Stimulated activated CD4-positive, alpha-beta T cell treated with anti-CD3 and anti-CD28 coated beads, Interleukin-4, amount 100 ng/mL, for 48 hours (primary cell): ENCODE measurements around the gene DNAL4.
A peak's percentile ranks its signal among the peaks of the same experiment; 100 is the strongest.

Experiments
- DNase-seq, 2 donors: peaks; one replicate each; pipeline ENCODE4 v3.0.0-alpha.2; 2020; ENCODE audit warnings: low read depth in 2 of 2

DNAL4 gene

GRCh38 chr22:38786631-38787030 is 7.3 kb downstream of the DNAL4 start:
- no peak for DNase-seq

- DNase-seq = no peak
Measured at GRCh38 chr22:38784856-38785255, 9.1 kb downstream of the DNAL4 start.

- no peak for DNase-seq
Measured at GRCh38 chr22:38784035-38784434, 9.9 kb downstream of the DNAL4 start.

- no peak for DNase-seq
Measured at GRCh38 chr22:38783095-38783615, 10.8 kb downstream of the DNAL4 start.

GRCh38 chr22:38782402-38783094 is 11.4 kb downstream of the DNAL4 start:
- DNase-seq = no peak

- DNase-seq = no peak
Measured at GRCh38 chr22:38781033-38781432, 12.9 kb downstream of the DNAL4 start.

- no peak for DNase-seq
Measured at GRCh38 chr22:38777087-38777671, 16.8 kb downstream of the DNAL4 start.

DNA sequence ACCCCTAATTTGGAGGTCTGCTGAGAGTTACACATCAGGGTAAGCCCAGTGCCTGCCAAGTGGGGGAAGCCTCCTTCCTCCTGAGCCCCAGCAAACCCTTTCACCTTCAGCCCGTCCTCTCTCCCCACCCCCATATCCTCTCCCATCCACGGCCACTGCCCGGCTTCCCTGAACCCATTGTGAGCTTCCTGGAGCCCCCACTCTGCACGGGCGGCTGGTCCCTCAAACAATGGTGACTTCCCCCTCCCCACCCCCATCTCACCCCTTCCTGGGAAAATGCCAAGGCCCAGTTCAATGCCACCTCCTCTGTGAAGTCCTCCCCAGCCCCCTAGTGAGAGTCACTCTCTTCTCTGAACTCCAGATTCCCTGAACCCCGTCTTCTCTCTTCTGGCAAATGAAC is 17.9 kb downstream of the DNAL4 start:
- no peak for DNase-seq

- DNase-seq = no peak
Measured at GRCh38 chr22:38775656-38776055, 18.3 kb downstream of the DNAL4 start.

DNA sequence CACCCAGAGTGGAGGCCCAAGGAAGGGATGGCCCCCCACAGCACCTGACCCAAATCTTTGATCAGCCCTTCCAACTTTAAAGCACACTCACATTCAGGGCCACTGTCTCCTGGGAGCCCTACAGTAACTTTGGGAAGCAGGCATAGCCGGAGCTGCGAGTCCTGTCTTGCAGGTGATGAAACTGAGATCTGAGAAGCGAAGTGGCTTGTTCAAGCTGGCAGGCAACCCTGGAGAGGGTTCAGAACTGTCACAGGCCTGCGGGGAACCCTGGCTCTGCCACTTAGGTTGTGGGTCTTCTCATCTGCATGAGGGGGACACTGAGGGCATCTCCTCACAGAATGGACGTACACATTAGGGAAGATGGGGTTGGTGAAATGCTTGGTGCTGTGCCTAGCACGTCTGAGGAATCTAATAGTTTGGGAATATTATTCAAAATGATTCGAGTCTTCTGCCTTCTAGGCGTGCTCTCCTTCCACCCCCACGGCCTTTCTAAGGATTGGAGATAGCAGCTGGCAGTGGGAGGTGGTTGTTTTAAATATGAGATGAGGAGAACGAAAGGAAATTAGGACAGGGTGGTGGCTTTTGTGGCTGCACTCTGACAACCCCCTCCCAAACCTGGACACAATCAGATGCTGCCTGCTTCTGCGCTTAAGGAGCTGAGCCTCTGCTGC is 19.3 kb downstream of the DNAL4 start:
- DNase-seq = no peak

DNA sequence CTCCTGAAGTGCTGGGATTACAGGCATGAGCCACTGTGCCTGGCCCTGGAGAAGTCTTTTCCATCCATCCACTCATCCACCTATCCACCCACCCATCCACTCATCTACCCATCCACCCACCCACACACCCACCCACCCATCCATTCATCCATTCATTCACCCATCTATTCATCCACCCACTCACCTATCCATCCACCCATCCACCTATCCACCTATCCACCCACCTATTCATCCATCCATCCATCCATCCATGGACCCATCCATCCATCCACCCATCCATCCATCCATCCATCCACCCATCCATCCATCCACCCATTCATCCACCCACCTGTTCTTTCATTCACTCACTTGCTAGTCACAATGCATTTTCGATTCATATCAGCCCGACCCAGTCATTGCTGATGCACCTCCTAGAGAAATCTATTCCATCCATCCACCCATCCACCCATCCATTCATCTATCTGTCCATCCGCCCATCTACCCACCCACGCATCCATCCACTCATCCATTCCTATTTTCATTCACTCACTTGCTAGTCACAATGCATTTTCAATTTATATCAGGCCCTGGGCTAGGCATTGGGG is 20.5 kb downstream of the DNAL4 start:
- no peak for DNase-seq

DNA sequence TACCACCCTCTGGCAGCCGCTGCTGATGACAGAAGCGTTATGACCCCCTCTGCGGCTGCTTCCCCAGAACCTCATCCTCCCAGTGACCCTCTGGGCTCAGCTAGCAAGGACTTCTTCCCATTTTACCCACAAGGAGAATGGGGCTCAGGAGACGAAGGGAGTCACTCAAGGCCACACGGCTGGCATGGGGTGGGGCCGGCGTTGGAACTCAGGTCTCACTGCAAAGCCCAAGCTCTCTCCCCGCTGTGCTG is 21.4 kb downstream of the DNAL4 start:
- DNase-seq = no peak

DNA sequence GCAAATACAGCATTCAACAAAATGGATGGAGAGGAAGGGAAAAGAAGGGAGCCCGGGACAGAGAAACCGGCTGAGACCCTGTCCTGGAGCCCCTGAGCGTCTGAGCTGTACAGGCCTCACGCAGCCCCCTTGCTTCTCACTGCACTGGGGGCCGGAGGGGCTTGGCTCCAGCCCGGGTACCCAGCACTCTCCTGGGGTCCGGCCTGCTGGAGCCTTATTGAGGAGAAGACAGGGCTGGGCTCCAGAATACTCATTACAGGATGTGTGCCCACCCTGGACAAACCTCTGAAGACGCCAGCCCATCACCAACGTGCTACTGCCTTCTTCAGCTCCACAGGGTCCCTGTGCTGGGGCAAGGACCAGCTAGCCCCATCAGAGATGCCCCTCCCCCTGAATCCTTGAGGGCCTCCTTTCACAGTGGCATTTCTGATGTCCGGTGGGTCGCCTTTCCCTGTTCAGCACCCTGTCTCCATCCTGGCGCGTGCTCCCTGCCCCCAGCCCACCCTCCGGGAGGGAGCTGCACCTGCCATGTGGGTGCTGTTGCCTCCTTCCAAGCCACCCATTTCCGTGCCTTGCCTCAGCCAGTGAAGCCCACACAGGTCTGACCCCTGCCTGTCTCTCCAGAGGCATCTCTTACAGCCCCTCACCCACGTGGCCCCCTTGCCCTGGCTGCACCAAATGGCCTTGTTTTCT is 23.5 kb downstream of the DNAL4 start:
- no peak for DNase-seq

DNA sequence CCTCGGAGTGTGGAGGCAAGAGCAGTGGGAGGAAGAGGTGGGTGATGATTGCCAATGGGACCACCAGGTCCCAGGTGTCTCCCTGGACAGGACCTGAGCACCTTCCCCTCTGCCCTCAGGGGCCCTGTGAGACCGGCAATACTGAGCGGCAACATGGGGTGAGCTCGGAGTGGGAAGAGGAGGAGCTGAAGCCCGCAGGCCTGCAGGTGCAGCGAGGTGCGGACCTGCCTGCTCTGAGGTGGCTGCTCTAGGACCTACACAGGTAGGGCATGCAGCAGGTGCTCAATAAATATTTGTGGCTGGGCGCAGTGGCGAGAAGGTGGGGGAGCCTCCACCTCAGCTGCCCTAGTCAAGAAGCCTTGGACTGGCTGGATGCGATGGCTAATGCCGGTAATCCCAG is 25.9 kb downstream of the DNAL4 start:
- no peak for DNase-seq

GRCh38 chr22:38767313-38767712 is 26.6 kb downstream of the DNAL4 start:
- no peak for DNase-seq

- peak in 1 of 2 donors; percentile 26 for DNase-seq
Measured at GRCh38 chr22:38766076-38766777, 27.7 kb downstream of the DNAL4 start.

DNA sequence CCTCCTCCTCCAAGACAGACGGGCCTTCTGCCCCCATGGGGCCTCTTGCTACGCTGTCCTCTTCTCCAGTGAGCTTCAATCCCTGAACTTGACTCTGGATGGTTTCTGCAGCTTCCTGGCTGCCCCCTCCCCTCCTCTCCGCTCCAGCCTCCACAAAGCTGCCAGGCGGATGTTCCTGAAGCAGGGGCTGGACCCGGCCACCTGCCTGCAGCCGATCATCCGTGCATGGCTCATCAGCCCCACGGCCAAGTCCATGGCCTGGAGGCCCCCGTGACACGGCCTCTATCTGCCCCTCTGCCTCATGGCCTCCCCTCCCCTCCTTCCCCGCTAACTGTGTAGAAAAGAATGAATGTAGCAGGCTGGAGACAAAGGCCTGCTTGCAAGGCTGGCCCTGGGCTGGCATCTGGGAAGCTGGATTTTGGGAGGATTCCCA is 31.4 kb downstream of the DNAL4 start:
- DNase-seq = no peak

GRCh38 chr22:38761202-38762162 is 32.5 kb downstream of the DNAL4 start:
- DNase-seq = no peak

GRCh38 chr22:38760477-38761201 is 33.3 kb downstream of the DNAL4 start:
- no peak for DNase-seq

DNA sequence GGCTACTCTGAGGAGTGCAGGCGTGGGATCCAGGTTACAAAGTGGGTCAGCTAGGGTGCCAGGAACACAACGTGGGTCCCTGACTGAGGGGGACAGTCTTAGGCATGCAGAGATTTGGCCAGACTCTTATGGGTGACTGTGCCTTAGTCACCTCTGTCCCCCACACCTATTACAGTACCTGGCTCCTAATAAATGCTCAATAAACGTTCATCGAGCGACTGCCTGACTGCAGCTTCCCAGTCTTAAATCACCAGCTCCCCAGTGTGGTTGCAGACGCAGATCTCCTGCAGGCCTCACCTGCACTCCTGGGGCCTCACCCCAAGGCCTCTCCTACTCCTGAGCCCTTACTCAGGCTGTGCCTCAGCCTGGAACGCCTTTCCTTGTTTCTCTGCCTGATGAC is 34.9 kb downstream of the DNAL4 start:
- no peak for DNase-seq
